ENCODE measurements around the gene LCMT1.

GRCh38 chr16:25198021-25198420 lies 86.5 kb downstream of the LCMT1 start:
- TF ChIP-seq CTCF (conservative IDR thresholded peaks at IDR 0.05), result no peak
- TF ChIP-seq ZFX (IDR thresholded peaks at IDR 0.05), result no peak
